SK-N-SH (cell line): ENCODE results near the gene AP1S3. TPM values are rescaled to one million over a fixed set of nuclear protein-coding genes. Genes with fewer than 3 reads are reported as not detected.

Experiments used
- CTCF ChIA-PET: fragments of 300-600, 350-600 bp; formaldehyde crosslinking; extraction: SDS; loops from one replicate; lab custom pipeline; 2021; lab: Yijun Ruan, JAX
- POLR2A ChIA-PET: fragments of 350-600 bp; sonication (Branson Sonifier 250); formaldehyde crosslinking; extraction: SDS; loops from one replicate; lab custom pipeline; 2020; ENCODE audit warnings: antibody characterized with exemption, inconsistent platforms; lab: Yijun Ruan, JAX
- DNase-seq: peaks from one replicate; pipeline ENCODE4 v3.0.0; 2012
- H2AFZ ChIP-seq: fragments of 200-600 bp; sonication (generic); 2 replicates; pipeline ENCODE4 v1.8.1; 2016; ENCODE audit warnings: antibody characterized with exemption, mild to moderate bottlenecking, low read depth
- H3F3A ChIP-seq: fragments of 200-600 bp; sonication (generic); replicated peaks from 2 replicates; pipeline ENCODE3; 2016; ENCODE audit warnings: antibody characterized with exemption, mild to moderate bottlenecking; ENCODE audit not compliant: insufficient read depth
- H3K27ac ChIP-seq, 2 experiments: fragments of 200-500 bp in 1 of 2; fragments of 200-600 bp in 1 of 2; sonication (Bioruptor generic) in 1 of 2; sonication (generic), shearing (Covaris generic) in 1 of 2; 2 replicates each; pipeline versions ENCODE4 v1.5.1 to v1.6.1; 2014 to 2016; ENCODE audit warnings: low read depth in 2 of 2, inconsistent platforms in 1 of 2, low read length in 1 of 2, mild to moderate bottlenecking in 1 of 2, mixed read lengths in 1 of 2
- H3K27me3 ChIP-seq: fragments of 200-600 bp; sonication (generic), shearing (Covaris generic); 2 replicates; pipeline ENCODE4 v1.6.1; 2016; ENCODE audit warnings: mixed run types; ENCODE audit not compliant: insufficient read depth
- H3K36me3 ChIP-seq, 2 experiments: fragments of 200-500 bp in 1 of 2; fragments of 200-600 bp in 1 of 2; sonication (Bioruptor generic) in 1 of 2; sonication (generic) in 1 of 2; replicated peaks in 1 of 2; 2 replicates each; pipeline versions ENCODE3 to v1.5.1; 2014 to 2016; ENCODE audit warnings: low read length in 1 of 2, mild to moderate bottlenecking in 1 of 2; ENCODE audit not compliant: insufficient read depth in 2 of 2, control insufficient read depth in 1 of 2
- H3K4me1 ChIP-seq, 2 experiments: fragments of 200-500 bp in 1 of 2; fragments of 200-600 bp in 1 of 2; sonication (Bioruptor generic) in 1 of 2; sonication (generic), shearing (Covaris generic) in 1 of 2; 2 replicates each; pipeline versions ENCODE4 v1.5.1 to v1.6.1; 2014 to 2016; ENCODE audit warnings: low read depth in 1 of 2, low read length in 1 of 2, mixed run types in 1 of 2; ENCODE audit not compliant: insufficient read depth in 2 of 2, control insufficient read depth in 1 of 2
- H3K4me2 ChIP-seq: fragments of 200-600 bp; sonication (generic), shearing (Covaris generic); 2 replicates; pipeline ENCODE4 v1.6.1; 2017; ENCODE audit warnings: mixed run types
- H3K4me3 ChIP-seq, 2 experiments: fragments of 200-500 bp in 1 of 2; fragments of 200-600 bp in 1 of 2; sonication (Bioruptor generic) in 1 of 2; sonication (generic), shearing (Covaris generic) in 1 of 2; 2 replicates each; pipeline versions ENCODE4 v1.5.1 to v1.8.1; 2014 to 2016; ENCODE audit warnings: low read depth in 2 of 2, inconsistent platforms in 1 of 2, low read length in 1 of 2, mild to moderate bottlenecking in 1 of 2, mixed read lengths in 1 of 2, moderate library complexity in 1 of 2
- H3K79me2 ChIP-seq: fragments of 200-600 bp; sonication (generic); 2 replicates; pipeline ENCODE4 v1.8.1; 2017; ENCODE audit warnings: mild to moderate bottlenecking; ENCODE audit not compliant: insufficient read depth
- H3K9ac ChIP-seq: fragments of 200-600 bp; sonication (generic); 2 replicates; pipeline ENCODE4 v1.6.1; 2017; ENCODE audit warnings: mixed run types
- H3K9me2 ChIP-seq: fragments of 200-600 bp; sonication (generic); 2 replicates; pipeline ENCODE4 v1.6.1; 2017; ENCODE audit warnings: mixed run types
- H3K9me3 ChIP-seq: fragments of 200-600 bp; sonication (generic); 2 replicates; pipeline ENCODE4 v1.6.1; 2017; ENCODE audit warnings: mixed run types, mild to moderate bottlenecking, moderate library complexity
- H4K20me1 ChIP-seq: fragments of 200-600 bp; sonication (generic); 2 replicates; pipeline ENCODE4 v1.6.1; 2017; ENCODE audit warnings: mild to moderate bottlenecking, mixed run types; ENCODE audit not compliant: insufficient read depth
- EP300 ChIP-seq, 2 experiments: IDR thresholded peaks; 2 replicates each; pipeline versions ENCODE4 v1.4.0 to v1.6.1; 2012; ENCODE audit warnings: borderline replicate concordance in 1 of 2, low read depth in 1 of 2, low read length in 1 of 2
- FOSL2 ChIP-seq: IDR thresholded peaks from 2 replicates; pipeline ENCODE4 v1.4.0; 2012; ENCODE audit warnings: low read depth, mild to moderate bottlenecking, moderate library complexity, borderline replicate concordance
- GATA2 ChIP-seq: sonication (generic); formaldehyde crosslinking; IDR thresholded peaks from 2 replicates; pipeline ENCODE4 v1.5.0; 2020; ENCODE audit warnings: mild to moderate bottlenecking, missing genetic modification reagents
- POLR2AphosphoS5 ChIP-seq: IDR thresholded peaks from 2 replicates; pipeline ENCODE4 v1.6.1; 2012; ENCODE audit warnings: low read depth, low read length
- RAD21 ChIP-seq: IDR thresholded peaks from 2 replicates; pipeline ENCODE4 v1.6.1; 2012; ENCODE audit warnings: mild to moderate bottlenecking, low read length
- REST ChIP-seq: IDR thresholded peaks from 2 replicates; pipeline ENCODE4 v1.6.1; 2012; ENCODE audit warnings: mild to moderate bottlenecking, low read depth, low read length, moderate library complexity
- RFX5 ChIP-seq: IDR thresholded peaks from 2 replicates; pipeline ENCODE4 v1.6.1; 2012; ENCODE audit warnings: mild to moderate bottlenecking, improper control_type of control experiment, low read length
- SMC3 ChIP-seq: IDR thresholded peaks from 2 replicates; pipeline ENCODE4 v1.6.1; 2012; ENCODE audit warnings: low read depth, low read length, improper control_type of control experiment
- TAF1 ChIP-seq: IDR thresholded peaks from 2 replicates; pipeline ENCODE4 v1.6.1; 2012; ENCODE audit warnings: low read depth, mild to moderate bottlenecking, low read length, moderate library complexity, borderline replicate concordance
- USF1 ChIP-seq: IDR thresholded peaks from 2 replicates; pipeline ENCODE4 v1.4.0; 2012; ENCODE audit warnings: low read depth, borderline replicate concordance
- ZBTB33 ChIP-seq: IDR thresholded peaks from 2 replicates; pipeline ENCODE4 v1.4.0; 2012; ENCODE audit warnings: low read depth, borderline replicate concordance
- WGBS: methylation state at CpG from one replicate; pipeline ENCODE4 v1.1.6; 2017; ENCODE audit warnings: low lambda C conversion rate; 5-methylcytosine and 5-hydroxymethylcytosine counted together
- polyA plus RNA-seq, 3 experiments: library from polyadenylated mRNA; depleted of rRNA; stranded (reverse); fragments of >200 nt; gene quantifications; 2 replicates each; pipeline ENCODE4 v1.2.3, GENCODE V29; 2012
- TF ChIP-seq, protein P1 (sequence below): fragments of 200-600 bp; sonication (generic); IDR thresholded peaks from 2 replicates; pipeline ENCODE4 v1.6.1; 2017; ENCODE audit warnings: antibody characterized with exemption, mild to moderate bottlenecking, moderate library complexity

The AP1S3 gene
- polyA plus RNA-seq, 1 of the 3 experiments (the other 2 are of a cell fraction) = 4.8 TPM

- Histone ChIP-seq H3K4me2 (no peak overlapping the region), H3K79me2 (no peaks in the 10 kb centered on the region), H3F3A (peaks cover 17% of the 10 kb centered on the region), H4K20me1 (no peaks in the 10 kb centered on the region), H3K4me3 (no peak overlapping the region), H2AFZ (no peak overlapping the region), H3K4me1 (peaks cover 0 to 24% of the 10 kb centered on the region in 2 experiments; a peak in 1 of 4 replicates), H3K27me3 (no peaks in the 10 kb centered on the region), H3K9me2 (no peaks in the 10 kb centered on the region), H3K36me3 (no peaks in the 10 kb centered on the region), H3K27ac (no peak overlapping the region), H3K9ac (no peak overlapping the region), H3K9me3 (no peaks in the 10 kb centered on the region)
- POLR2A ChIA-PET = no interaction called here
- 90% methylated on average over 1 of the region's 1 CpG for WGBS
- TF ChIP-seq ZBTB33 (no peak), EP300 (IDR thresholded peaks at IDR 0.05; ENCODE audit: borderline replicate concordance in 1 of 2, low read depth in 1 of 2, low read length in 1 of 2) (no peak), REST (no peak), FOSL2 (no peak), RFX5 (no peak), TAF1 (no peak), USF1 (no peak), SMC3 (no peak), RAD21 (no peak), POLR2AphosphoS5 (no peak), GATA2 (CRISPR knock-in tag) (no peak)
- TF ChIP-seq, protein P1, sequence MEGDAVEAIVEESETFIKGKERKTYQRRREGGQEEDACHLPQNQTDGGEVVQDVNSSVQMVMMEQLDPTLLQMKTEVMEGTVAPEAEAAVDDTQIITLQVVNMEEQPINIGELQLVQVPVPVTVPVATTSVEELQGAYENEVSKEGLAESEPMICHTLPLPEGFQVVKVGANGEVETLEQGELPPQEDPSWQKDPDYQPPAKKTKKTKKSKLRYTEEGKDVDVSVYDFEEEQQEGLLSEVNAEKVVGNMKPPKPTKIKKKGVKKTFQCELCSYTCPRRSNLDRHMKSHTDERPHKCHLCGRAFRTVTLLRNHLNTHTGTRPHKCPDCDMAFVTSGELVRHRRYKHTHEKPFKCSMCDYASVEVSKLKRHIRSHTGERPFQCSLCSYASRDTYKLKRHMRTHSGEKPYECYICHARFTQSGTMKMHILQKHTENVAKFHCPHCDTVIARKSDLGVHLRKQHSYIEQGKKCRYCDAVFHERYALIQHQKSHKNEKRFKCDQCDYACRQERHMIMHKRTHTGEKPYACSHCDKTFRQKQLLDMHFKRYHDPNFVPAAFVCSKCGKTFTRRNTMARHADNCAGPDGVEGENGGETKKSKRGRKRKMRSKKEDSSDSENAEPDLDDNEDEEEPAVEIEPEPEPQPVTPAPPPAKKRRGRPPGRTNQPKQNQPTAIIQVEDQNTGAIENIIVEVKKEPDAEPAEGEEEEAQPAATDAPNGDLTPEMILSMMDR = no peak
- CTCF ChIA-PET = interaction anchor here (0.8 to 2.1 kb wide), 4 partner anchors 32 to 793 kb away, joined by 3 to 5 read pairs (median 4); no protein-coding TSS in a partner anchor
- no peak for DNase-seq
Observed at GRCh38 chr2:223764796-223765195, 72.6 kb downstream of the AP1S3 start.
